ENCODE data around the gene TMEM247. TPM values are rescaled to one million over a fixed set of nuclear protein-coding genes. Genes with fewer than 3 reads are reported as not detected.

Gene TMEM247
- total RNA-seq, 1 donor from 2014 or later, result not detected

- Mint-ChIP-seq H3K4me3 (ENCODE audit: unreplicated experiment) (no peak overlapping the region), H3K27me3 (ENCODE audit: low read depth, unreplicated experiment) (peaks cover 17% of the 10 kb centered on the region), H3K27ac (ENCODE audit: unreplicated experiment) (no peak overlapping the region), H3K9me3 (ENCODE audit: unreplicated experiment) (peaks cover 10% of the 10 kb centered on the region), H3K4me1 (ENCODE audit: low read depth, unreplicated experiment) (peaks cover 3% of the 10 kb centered on the region), H3K36me3 (ENCODE audit: low read depth, unreplicated experiment) (no peaks in the 10 kb centered on the region)
- Histone ChIP-seq H4K20me1 (ENCODE audit: insufficient read depth, low read length) (no peaks in the 10 kb centered on the region), H3K4me2 (ENCODE audit: low read length) (no peak overlapping the region), H2AFZ (ENCODE audit: low read depth, low read length) (no peak overlapping the region), H3K79me2 (ENCODE audit: insufficient read depth, low read length) (no peaks in the 10 kb centered on the region), H3K4me3 (ENCODE audit: insufficient read depth, low read depth, low read length) (no peak overlapping the region), H3K27ac (ENCODE audit: low read depth, low read length) (no peak overlapping the region), H3K4me1 (ENCODE audit: insufficient read depth, low read length) (peaks cover 9% of the 10 kb centered on the region), H3K9me3 (ENCODE audit: insufficient read depth, low read depth, low read length) (no peaks in the 10 kb centered on the region), H3K36me3 (ENCODE audit: insufficient read depth, low read length) (no peaks in the 10 kb centered on the region), H3K9ac (ENCODE audit: low read length) (no peak overlapping the region), H3K27me3 (ENCODE audit: insufficient read depth, low read length) (no peaks in the 10 kb centered on the region)
- DNase-seq (ENCODE audit: low read depth) (no peak), FAIRE-seq (no peak)
- TF ChIP-seq CTCF (IDR thresholded peaks at IDR 0.05; ENCODE audit: insufficient read depth, low read depth, low read length) (no peak), EZH2 (IDR thresholded peaks at IDR 0.05; ENCODE audit: insufficient read depth, low read length) (no peak)
Measured at GRCh38 chr2:46482490-46482889, 3.1 kb downstream of the TMEM247 start.

- H3K4me1 ChIP-seq (ENCODE audit: insufficient read depth, low read length), result peaks cover 17% of the 10 kb centered on the region
- TF ChIP-seq EZH2 (IDR thresholded peaks at IDR 0.05; ENCODE audit: insufficient read depth, low read length) (no peak), CTCF (IDR thresholded peaks at IDR 0.05; ENCODE audit: insufficient read depth, low read depth, low read length) (no peak)
- H3K9me3 ChIP-seq (ENCODE audit: insufficient read depth, low read depth, low read length), result no peaks in the 10 kb centered on the region
- Mint-ChIP-seq H3K27ac (ENCODE audit: unreplicated experiment) (no peak overlapping the region), H3K27me3 (ENCODE audit: low read depth, unreplicated experiment) (peaks cover 21% of the 10 kb centered on the region), H3K36me3 (ENCODE audit: low read depth, unreplicated experiment) (no peaks in the 10 kb centered on the region), H3K4me3 (ENCODE audit: unreplicated experiment) (no peak overlapping the region), H3K4me1 (ENCODE audit: low read depth, unreplicated experiment) (peaks cover 13% of the 10 kb centered on the region), H3K9me3 (ENCODE audit: unreplicated experiment) (peaks cover 2% of the 10 kb centered on the region)
- H3K9ac ChIP-seq (ENCODE audit: low read length), result no peak overlapping the region
- no peaks in the 10 kb centered on the region for H3K27me3 ChIP-seq (ENCODE audit: insufficient read depth, low read length)
- H3K4me2 ChIP-seq (ENCODE audit: low read length), result no peak overlapping the region
- no peaks in the 10 kb centered on the region for H3K79me2 ChIP-seq (ENCODE audit: insufficient read depth, low read length)
- H3K36me3 ChIP-seq (ENCODE audit: insufficient read depth, low read length), result no peaks in the 10 kb centered on the region
- no peak for FAIRE-seq
- no peak overlapping the region for H2AFZ ChIP-seq (ENCODE audit: low read depth, low read length)
- DNase-seq (ENCODE audit: low read depth), result no peak
- H4K20me1 ChIP-seq (ENCODE audit: insufficient read depth, low read length), result no peaks in the 10 kb centered on the region
- H3K27ac ChIP-seq (ENCODE audit: low read depth, low read length), result no peak overlapping the region
- H3K4me3 ChIP-seq (ENCODE audit: insufficient read depth, low read depth, low read length), result no peak overlapping the region
Measured at GRCh38 chr2:46485002-46485401, 5.6 kb downstream of the TMEM247 start.

GRCh38 chr2:46486436-46486835 is 7.1 kb downstream of the TMEM247 start:
- H3K4me3 ChIP-seq (ENCODE audit: insufficient read depth, low read depth, low read length), result no peak overlapping the region
- H3K27me3 ChIP-seq (ENCODE audit: insufficient read depth, low read length), result no peaks in the 10 kb centered on the region
- H2AFZ ChIP-seq (ENCODE audit: low read depth, low read length), result no peak overlapping the region
- no peak overlapping the region for H3K4me3 Mint-ChIP-seq (ENCODE audit: unreplicated experiment)
- peaks cover 2% of the 10 kb centered on the region for H3K9me3 Mint-ChIP-seq (ENCODE audit: unreplicated experiment)
- H3K4me1 ChIP-seq (ENCODE audit: insufficient read depth, low read length), result peaks cover 18% of the 10 kb centered on the region
- H3K36me3 Mint-ChIP-seq (ENCODE audit: low read depth, unreplicated experiment), result peaks cover under 1% of the 10 kb centered on the region
- H3K27ac Mint-ChIP-seq (ENCODE audit: unreplicated experiment), result no peak overlapping the region
- H3K9ac ChIP-seq (ENCODE audit: low read length), result no peak overlapping the region
- H3K4me2 ChIP-seq (ENCODE audit: low read length), result no peak overlapping the region
- H3K79me2 ChIP-seq (ENCODE audit: insufficient read depth, low read length), result no peaks in the 10 kb centered on the region
- TF ChIP-seq CTCF (IDR thresholded peaks at IDR 0.05; ENCODE audit: insufficient read depth, low read depth, low read length) (no peak), EZH2 (IDR thresholded peaks at IDR 0.05; ENCODE audit: insufficient read depth, low read length) (no peak)
- FAIRE-seq (no peak), DNase-seq (ENCODE audit: low read depth) (no peak)
- H3K9me3 ChIP-seq (ENCODE audit: insufficient read depth, low read depth, low read length), result no peaks in the 10 kb centered on the region
- no peaks in the 10 kb centered on the region for H4K20me1 ChIP-seq (ENCODE audit: insufficient read depth, low read length)
- no peaks in the 10 kb centered on the region for H3K36me3 ChIP-seq (ENCODE audit: insufficient read depth, low read length)
- H3K27ac ChIP-seq (ENCODE audit: low read depth, low read length), result no peak overlapping the region
- H3K4me1 Mint-ChIP-seq (ENCODE audit: low read depth, unreplicated experiment), result peaks cover 16% of the 10 kb centered on the region
- H3K27me3 Mint-ChIP-seq (ENCODE audit: low read depth, unreplicated experiment), result peaks cover 22% of the 10 kb centered on the region

All from astrocyte (in vitro differentiated cells and primary cell).